Measurements from ENCODE around the gene KSR1. TPM values are rescaled to one million over a fixed set of nuclear protein-coding genes. Genes with fewer than 3 reads are reported as not detected.

KSR1 gene
- total RNA-seq, 2 experiments from 2014 or later: 39.7 to 40.6 TPM

DNA sequence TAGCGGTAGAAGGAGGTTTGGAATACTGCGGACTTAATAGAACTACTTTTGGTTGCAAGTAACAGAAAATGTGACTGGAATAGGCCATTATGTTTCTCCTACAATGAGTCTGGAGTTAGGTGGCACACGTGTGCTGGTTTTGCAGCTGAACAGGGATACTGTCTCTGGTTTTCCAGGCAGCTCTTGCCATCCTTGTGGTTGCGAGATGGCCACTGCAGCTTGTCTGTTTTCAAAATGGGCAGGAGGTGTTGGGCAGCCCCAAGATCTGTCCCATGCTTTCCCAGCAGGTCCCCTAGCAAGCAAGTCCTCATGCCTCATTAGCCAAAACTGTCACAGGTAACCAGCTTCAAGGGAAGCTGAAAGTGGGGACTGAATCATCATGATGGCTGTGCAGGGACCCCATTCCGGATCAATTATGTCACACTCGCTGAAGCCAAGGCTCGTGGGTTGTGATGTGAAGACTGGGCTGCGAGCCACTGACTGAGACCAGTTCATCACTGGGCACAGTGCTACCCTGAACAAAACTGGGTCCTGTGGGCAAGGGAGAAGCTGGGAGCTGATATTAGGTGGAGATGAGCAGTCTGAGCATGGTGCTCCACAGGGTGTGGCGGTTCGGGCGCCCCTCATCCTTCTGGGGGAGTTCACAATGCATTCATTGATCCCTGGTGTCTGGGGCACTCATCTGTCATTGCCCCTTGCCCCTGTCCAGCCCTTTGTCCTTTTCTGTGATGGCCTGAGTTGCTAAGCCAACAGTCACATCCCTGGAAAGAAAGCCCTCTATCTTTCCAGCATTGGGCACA is 82.1 kb downstream of the KSR1 start:
- POLR2A ChIA-PET: no interaction called here

DNA sequence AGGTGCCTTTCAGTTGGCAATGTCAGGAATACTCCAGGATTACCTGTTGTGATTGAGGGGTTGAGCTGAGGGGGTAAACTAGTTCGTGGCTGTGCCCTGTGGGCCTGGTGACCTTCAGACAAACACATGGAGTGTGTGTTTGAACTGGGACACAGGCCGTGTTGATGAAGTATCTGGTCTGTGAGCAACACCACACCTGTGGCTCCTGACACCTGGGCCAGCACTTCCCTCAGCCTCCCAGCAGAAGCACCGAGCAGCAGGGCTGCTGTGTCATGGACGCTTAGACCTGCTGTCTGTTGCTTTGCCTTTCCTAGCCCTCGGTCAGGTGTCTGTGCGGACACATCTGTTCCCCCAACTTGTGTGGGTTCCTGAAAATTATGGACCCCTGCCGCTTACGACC is 82.9 kb downstream of the KSR1 start:
- ChIA-PET POLR2A (no interaction called here), CTCF (no interaction called here)

More for the DNA sequence above, 82.1 kb downstream of the KSR1 start:
- CTCF ChIA-PET: no interaction called here

DNA sequence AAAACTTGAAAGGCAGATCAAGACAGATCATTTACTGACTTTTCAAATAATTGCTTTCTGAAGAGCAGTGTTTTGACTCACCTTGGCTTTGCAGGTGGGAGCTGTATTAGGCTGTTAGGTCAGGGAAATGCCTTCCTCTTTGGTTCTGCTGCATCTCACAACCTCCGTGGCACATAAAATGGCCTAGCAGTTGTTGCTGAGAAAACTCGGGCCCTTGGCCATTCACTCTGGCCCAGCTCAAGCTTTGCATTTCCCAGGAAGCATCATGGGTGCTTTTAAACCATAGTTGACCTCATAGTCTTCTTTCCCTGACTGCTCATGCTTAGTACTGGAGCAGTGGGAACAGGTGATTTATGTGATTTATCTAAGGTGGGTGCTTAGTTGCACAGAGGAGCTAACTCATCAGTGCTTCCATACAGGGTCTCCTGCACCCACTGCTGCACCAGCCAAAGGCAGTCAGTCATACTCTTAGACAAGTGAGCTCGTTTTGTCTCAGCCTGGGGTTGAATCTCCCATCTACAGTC is 83.6 kb downstream of the KSR1 start:
- ChIA-PET CTCF (interaction anchor here (1.0 kb wide), 1 partner anchor 62 kb away, joined by 3 read pairs; no protein-coding TSS in a partner anchor), POLR2A (no interaction called here)

DNA sequence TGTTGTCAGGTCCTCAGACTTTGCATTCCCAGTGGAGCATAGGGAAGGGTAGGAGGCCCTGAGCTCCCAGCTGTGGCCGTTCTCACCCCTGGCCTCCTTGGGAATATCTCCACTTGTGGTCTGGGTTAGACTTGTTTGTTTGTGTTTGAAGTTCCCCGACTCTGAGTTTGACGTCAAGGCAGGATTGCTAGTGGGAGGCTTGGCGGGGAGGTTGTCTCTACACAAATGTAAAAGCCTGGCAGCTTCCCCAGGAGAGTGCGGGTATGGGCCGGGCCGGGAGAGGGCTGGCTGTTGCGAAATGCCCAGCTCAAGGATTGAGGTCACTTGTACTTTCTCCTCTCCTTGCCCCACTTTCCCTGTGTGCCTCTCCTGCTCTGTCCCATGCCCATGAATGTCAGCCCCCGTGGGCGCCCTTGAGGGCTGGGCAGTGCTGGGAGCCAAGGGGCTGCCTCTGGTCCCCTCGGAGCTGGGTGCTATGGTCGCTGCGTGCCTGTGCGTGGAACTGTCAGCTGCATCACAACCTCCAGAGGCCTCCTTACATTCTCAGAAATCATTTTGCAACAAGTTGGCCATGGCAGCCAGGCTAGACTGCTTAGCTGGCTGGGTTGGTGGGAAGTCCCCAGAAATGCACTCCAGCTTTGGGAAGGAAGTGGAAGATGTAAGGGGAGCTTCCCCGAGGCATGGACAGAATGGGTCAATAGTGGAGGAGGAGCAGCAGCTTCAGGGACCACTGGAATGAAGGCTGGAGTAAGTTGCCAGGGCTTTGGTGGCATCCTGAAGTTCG is 84.3 kb downstream of the KSR1 start:
- CTCF ChIA-PET: interaction anchor here (1.0 kb wide), 1 partner anchor 62 kb away, joined by 3 read pairs; no protein-coding TSS in a partner anchor

DNA sequence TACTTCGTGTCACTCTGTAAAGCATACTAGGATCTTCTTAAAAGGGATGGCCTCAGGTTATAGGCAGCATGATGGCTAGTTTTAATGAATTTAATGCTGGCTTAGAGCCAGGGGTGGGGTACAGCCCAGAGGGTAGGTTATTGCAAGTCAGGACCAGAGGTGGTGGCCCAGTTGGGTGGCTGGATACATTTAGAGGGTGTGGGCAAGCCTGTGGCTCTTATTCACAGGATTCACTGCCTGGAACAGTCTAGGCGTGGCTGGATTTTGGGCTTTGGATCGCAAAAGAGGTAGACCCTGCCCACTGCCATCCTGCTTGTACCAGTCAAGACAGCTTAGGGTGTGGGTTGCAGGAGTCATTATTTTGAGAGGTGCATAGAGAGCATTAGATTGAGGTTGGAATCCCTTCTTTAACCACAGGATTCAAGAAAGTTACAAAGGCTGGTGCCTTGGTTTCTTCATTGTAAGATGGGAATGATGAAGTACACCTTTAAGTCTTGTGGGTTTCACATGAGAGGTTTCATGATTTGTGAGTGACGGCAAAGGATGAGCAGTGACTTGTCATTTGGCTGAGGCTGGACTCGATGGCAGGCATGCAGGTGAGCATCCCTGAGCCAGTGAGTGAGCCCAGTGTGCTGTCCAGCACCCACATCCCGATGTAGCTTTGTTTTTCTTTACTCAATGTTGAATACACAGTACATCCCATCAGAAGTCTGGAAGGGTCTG is 85.2 kb downstream of the KSR1 start:
- ChIA-PET POLR2A (no interaction called here), CTCF (interaction anchor here (0.6 to 1.1 kb wide), 3 partner anchors 15 to 68 kb away, joined by 3 to 4 read pairs (median 4); no protein-coding TSS in a partner anchor)

More for the DNA sequence above, 84.3 kb downstream of the KSR1 start:
- POLR2A ChIA-PET: no interaction called here

DNA sequence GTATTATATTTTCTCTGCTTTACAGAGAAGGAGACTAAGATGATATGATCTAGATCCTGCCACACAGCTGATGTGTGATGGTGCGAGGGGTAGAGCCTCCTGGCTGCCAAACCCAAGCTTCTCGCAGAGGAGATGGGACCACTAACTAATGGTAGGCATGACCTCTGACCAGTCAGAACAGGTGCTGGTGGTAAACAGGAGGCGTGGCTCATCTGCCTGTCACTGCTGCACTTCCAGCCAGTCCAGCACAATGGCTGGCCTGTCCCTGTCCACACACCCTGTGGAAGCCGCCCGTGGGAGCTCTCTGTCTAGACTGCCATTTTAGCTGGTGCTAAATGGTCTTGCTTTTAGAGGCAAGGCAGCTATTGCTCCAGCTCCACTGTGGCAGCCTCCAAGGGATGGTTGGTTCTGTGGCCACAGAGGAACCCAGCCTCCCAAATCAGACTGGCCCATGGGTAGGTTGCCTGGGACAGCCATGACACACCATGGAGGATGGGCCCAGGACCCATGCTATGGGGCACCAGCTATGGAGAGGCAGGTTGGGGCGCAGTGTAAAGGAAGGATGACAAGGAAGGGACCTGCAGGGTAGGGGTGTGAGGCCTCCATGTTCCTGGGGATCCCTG is 86.7 kb downstream of the KSR1 start:
- ChIA-PET CTCF (interaction anchor here (0.7 kb wide), 1 partner anchor 163 kb away, joined by 3 read pairs; no protein-coding TSS in a partner anchor), POLR2A (no interaction called here)

DNA sequence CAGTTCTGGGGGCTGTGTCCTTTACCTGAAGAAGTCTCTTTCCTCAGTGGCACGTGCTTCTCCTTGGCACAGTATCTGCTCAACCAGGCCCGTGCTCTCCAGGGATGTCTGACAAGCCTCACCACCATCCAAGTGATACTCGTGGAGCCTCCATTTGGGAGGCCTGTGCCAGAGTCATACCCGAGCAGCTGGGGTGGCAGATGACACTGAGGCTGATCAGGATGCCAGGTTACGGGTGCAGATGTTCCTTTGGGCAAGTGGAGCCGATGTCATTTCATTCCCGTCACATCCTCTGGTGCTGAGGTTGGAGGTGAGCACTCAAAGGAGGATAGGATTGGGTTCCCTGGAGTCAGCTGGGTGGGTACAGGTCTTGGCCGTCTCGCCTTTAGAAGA is 87.2 kb downstream of the KSR1 start:
- POLR2A ChIA-PET: no interaction called here

DNA sequence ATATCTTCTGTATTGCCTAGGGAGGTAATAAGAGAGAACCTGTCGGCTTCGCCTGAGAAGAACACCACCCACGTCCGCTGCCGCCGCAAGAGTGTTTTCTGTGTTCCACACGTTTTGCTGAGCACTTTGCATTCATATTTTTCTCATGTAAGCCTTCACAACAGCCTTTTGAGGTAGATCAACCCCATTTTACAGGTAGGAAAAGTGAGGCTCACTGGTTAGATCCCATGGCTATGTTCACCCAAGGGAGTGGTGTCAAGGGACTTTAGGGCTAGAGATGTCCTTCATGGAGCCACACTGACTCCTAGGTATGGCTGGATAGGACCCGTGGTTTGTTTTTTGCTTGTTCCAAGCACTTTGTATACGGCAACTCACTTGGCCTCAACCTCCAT is 87.7 kb downstream of the KSR1 start:
- POLR2A ChIA-PET: interaction anchor here (0.8 to 1.6 kb wide), 6 partner anchors 19 to 88 kb away, joined by 4 to 10 read pairs (median 5); partner anchors contain the start of gene KSR1
- CTCF ChIA-PET: interaction anchor here (0.9 to 2.0 kb wide), 8 partner anchors 30 to 190 kb away, joined by 3 to 17 read pairs (median 6); no protein-coding TSS in a partner anchor

More for the DNA sequence above, 87.2 kb downstream of the KSR1 start:
- CTCF ChIA-PET: interaction anchor here (2.0 kb wide), 1 partner anchor 56 kb away, joined by 10 read pairs; no protein-coding TSS in a partner anchor

DNA sequence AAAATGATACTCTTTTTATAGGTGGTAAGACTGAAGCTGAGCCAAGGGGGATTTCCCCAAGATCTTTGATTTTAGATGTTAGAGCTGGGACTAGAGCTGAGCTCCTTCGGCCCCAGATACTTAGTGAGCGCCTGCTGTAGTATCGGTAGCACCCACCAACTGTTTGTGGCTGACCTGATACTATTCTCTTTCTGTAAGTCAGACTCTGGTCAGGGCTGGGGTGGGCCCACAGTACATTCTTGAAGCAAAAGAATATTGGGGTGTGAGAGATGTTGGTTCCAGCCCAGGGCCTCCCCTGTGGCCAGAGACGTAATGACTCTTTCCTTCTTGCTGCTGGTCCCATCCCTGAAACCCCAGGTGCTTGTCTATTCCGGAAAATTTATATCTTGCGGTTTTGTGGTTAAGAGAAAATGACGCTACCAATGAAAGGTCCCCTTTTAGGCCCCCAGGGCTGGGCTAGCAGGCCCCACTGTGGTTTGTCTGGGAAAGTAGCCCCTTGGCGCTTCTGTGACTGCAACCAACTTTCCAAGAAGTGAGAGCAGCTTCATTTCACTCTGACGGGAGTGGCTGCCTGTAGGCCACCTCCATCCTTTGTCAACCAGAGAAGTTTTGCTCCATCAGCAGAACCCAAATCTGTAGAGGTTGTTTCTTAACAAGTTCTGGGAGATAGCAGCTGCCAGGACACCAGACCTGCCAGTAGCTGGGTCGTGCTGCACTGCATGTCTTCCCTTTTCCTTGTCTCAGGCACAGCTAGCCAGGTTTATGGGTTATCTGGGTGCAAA is 88.3 kb downstream of the KSR1 start:
- ChIA-PET POLR2A (interaction anchor here (0.5 to 1.6 kb wide), 8 partner anchors 19 to 251 kb away, joined by 4 to 10 read pairs (median 6); partner anchors contain the start of genes KSR1 and WSB1), CTCF (interaction anchor here (0.8 to 3.2 kb wide), 11 partner anchors 9 to 190 kb away, joined by 3 to 17 read pairs (median 5); no protein-coding TSS in a partner anchor)

DNA sequence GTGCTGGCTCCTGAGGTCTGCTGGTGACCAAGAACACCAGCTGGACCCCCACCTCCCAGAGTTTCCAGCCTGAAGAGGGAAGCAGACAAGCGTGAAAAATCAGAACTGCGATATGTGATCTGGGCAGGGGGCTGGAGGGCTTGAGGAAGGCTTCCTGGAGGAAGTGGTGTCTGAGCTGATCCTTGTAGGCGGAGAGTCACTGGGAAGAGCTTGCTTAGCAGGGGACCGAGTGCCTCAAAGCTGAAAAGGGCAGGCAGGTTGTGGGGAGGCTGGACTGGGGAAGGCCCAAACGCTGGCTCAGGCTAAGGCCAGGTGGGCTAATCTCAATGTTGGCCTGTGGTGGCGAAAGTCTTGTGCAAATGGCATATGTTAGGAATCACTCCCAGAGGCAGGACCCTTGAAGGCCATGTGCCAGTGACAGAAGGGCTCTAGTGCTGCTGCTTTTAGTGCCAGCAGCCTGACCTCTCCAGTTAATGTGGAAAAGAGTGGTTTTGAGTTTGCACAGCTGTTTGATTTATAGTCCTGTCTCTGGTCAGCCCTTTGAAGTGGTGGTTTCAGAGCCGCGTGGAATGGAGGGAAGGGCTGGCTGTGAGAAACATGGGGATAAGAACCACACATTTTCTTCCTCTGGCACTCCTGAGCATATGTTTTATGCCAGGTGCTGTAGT is 89.4 kb downstream of the KSR1 start:
- POLR2A ChIA-PET: interaction anchor here (1.5 kb wide), 1 partner anchor 252 kb away, joined by 5 read pairs; the partner anchor contains the start of gene WSB1
- CTCF ChIA-PET: interaction anchor here (1.0 to 3.2 kb wide), 4 partner anchors 10 to 79 kb away, joined by 3 to 14 read pairs (median 6); no protein-coding TSS in a partner anchor

DNA sequence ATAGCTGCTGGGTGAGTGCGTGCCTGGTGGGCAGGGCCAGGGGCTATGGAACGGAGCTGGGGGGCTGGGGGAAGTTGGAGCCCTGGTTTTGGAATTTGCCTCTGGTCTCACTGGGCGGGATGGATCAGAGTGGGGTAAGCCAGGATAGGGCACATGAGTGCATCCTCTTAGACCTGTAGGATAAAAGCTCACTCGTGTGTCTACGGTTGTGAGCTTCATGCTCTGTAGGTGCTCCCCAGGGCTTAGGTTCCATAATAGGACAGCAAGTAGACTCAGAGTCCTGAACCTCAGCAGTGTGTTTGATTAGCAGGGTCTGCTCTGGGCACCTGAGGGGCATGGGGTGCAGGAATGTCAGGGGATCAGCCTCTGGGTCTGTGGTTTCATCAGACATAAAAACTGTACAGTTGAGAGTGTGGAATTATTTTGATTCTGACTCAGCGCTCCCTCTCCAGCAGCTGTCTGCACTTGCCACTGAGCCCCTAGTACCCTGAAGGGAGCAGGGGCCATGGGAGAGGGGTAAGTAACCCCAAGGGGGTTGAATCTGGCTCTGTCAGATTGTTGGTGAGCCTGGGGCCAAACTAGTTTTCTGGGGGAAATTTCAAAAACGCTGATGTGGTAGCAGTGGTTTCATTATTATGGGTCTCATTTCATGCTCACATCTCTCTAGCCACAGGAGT is 90.5 kb downstream of the KSR1 start:
- ChIA-PET POLR2A (no interaction called here), CTCF (interaction anchor here (0.6 to 3.2 kb wide), 3 partner anchors 16 to 56 kb away, joined by 3 to 14 read pairs (median 3); no protein-coding TSS in a partner anchor)

DNA sequence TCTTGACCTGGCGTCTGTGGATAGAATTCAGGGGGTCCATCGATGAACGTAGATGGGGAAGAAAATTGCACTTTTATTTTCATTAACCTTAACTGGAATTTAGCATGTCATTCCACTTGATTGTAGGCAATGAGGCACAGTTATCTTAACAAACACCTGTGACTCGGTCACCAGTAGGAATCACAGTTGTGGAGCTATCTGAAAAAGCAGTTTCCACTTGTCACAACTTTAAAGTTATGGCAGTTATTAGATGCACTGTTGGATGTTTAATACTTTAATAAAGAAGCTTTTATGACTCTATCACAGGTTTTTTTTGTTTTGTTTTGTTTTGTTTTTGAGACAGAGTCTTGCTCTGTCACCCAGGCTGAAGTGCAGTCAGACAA is 91.0 kb downstream of the KSR1 start:
- CTCF ChIA-PET: interaction anchor here (3.2 kb wide), 1 partner anchor 55 kb away, joined by 14 read pairs; no protein-coding TSS in a partner anchor
- POLR2A ChIA-PET: no interaction called here

DNA sequence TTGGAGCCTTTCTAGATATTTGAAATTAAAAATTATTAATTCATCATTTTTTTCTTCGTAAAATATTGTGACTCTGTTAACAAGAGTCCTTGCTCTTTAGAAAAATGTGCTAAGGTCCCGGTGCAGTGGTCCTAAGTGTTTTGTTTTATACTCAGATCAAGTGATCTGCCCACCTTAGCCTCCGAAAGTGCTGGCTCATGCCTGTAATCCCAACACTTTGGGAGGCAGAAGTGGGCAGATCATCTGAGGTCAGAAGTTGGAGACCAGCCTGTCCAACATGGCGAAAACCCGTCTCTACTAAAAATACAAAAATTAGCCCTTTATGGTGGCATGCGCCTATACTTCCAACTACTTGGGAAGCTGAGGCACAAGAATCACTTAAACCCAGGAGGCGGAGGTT is 92.1 kb downstream of the KSR1 start:
- ChIA-PET CTCF (interaction anchor here (0.6 to 1.9 kb wide), 2 partner anchors 15 to 51 kb away, joined by 3 to 5 read pairs; no protein-coding TSS in a partner anchor), POLR2A (no interaction called here)

DNA sequence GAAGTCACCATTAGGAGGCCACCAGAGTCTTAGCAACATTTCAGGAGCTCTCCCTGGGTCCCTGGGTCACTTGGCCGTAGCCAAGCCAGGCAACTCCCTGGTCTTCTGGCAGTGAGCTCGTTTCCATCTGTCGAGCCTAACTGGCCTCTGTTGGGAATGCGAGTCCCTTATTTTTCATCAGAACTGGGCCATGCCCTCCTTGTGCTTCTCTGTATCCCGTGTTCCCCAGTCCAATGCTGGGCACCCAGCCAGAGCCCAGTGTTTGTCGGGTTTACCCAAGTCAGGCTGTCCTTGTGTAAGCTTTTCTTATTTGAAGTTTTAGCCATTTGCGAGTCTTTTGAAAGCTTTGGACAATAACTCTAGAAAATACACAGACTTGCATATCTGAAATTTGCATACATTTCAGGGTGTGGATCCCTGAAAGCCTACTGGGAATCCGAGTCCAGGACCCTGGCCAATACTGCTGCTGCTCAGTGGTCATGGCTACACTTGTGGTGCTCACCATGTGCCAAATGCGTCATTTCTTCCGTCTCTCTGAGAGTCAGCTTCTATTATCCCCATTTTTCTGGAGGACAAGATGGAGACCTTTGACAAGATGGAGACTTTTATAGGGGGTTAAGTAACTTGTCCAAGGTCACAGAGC is 93.1 kb downstream of the KSR1 start:
- ChIA-PET CTCF (interaction anchor here (1.9 kb wide), 1 partner anchor 14 kb away, joined by 5 read pairs; no protein-coding TSS in a partner anchor), POLR2A (interaction anchor here (1.4 kb wide), 1 partner anchor 93 kb away, joined by 3 read pairs; the partner anchor contains the start of gene KSR1)

DNA sequence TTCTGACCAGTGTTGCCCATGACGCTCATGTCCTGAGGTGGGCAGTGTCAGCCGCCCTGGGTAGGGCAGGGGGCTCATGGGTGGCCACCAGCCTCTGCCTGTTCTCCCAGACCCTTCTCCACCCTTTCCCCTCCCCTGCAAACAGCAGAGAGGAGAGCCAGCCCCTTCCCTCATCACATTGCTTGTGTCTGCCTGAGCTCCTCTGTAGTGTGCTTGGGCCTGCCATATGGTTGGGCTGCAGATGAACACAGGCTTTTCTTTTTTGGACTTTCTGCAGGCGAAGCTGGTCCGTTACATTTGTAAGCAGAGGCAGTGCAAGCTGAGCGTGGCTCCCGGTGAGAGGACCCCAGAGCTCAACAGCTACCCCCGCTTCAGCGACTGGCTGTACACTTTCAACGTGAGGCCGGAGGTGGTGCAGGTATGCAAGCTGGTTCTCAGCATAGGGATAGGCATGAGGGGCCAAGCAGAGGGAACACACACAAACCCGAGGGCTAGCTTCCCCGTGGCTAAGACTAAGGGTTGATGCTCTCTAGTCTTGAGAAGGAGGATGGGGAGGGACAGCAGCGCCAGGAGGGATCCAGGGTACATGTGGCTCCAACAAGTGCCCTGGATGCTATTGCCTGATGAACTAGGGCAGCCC is 94.2 kb downstream of the KSR1 start:
- CTCF ChIA-PET: interaction anchor here (0.6 to 1.9 kb wide), 2 partner anchors 13 to 167 kb away, joined by 5 read pairs; no protein-coding TSS in a partner anchor

More for the DNA sequence above, 94.2 kb downstream of the KSR1 start:
- POLR2A ChIA-PET: interaction anchor here (1.4 kb wide), 1 partner anchor 94 kb away, joined by 3 read pairs; the partner anchor contains the start of gene KSR1

Data from activated CD8-positive, alpha-beta memory T cell treated with anti-CD3 and anti-CD28 coated beads for 36 hours (primary cell).